Left kidney (tissue), 2 donors: Measurements from ENCODE around the gene FCER2. TPM values are rescaled to one million over a fixed set of nuclear protein-coding genes. Genes with fewer than 3 reads are reported as not detected.
"Not testable (repeated sequence)": the region's sequence is repeated elsewhere in the genome, so short reads cannot be mapped to it uniquely, and the experiment has no call there.

ENCODE experiments used
- DNase-seq: peaks from one replicate; pipeline ENCODE4 v3.0.0-alpha.2; 2013
- polyA plus RNA-seq: library from polyadenylated mRNA; unstranded; fragments of 120-200 nt; gene quantifications from one replicate; pipeline ENCODE4 v1.2.1, GENCODE V29; 2013; ENCODE audit not compliant: insufficient read length

Gene FCER2
- polyA plus RNA-seq, 1 donor = not detected

- DNase-seq = no peak
Observed at GRCh38 chr19:7648265-7649014, 53.5 kb downstream of the FCER2 start.

GRCh38 chr19:7647156-7647555 lies 54.8 kb downstream of the FCER2 start:
- DNase-seq = no peak

- no peak for DNase-seq
Observed at GRCh38 chr19:7646426-7646700, 55.6 kb downstream of the FCER2 start.

GRCh38 chr19:7645656-7646425 lies 56.1 kb downstream of the FCER2 start:
- DNase-seq = no peak

GRCh38 chr19:7645163-7645562 lies 56.8 kb downstream of the FCER2 start:
- no peak for DNase-seq

GRCh38 chr19:7644550-7644877 lies 57.4 kb downstream of the FCER2 start:
- DNase-seq = no peak

GRCh38 chr19:7643629-7644549 lies 58.0 kb downstream of the FCER2 start:
- not testable (repeated sequence) for DNase-seq

GRCh38 chr19:7643031-7643415 lies 58.9 kb downstream of the FCER2 start:
- no peak for DNase-seq

- DNase-seq = no peak
Observed at GRCh38 chr19:7642295-7643030, 59.5 kb downstream of the FCER2 start.

GRCh38 chr19:7641290-7642276 lies 60.3 kb downstream of the FCER2 start:
- DNase-seq = no peak

- DNase-seq = no peak
Observed at GRCh38 chr19:7640803-7641202, 61.1 kb downstream of the FCER2 start.

GRCh38 chr19:7639863-7640348 lies 62.0 kb downstream of the FCER2 start:
- DNase-seq = no peak

- DNase-seq = no peak
Observed at GRCh38 chr19:7638802-7639465, 63.0 kb downstream of the FCER2 start.

Other genes starting within 250 kb of the FCER2 start
- gene PEX11G, start 213.1 kb downstream of the FCER2 start, polyA plus RNA-seq = 4.3 TPM
- 34.6 TPM for gene ZNF358, start 186.0 kb downstream of the FCER2 start, polyA plus RNA-seq
- gene MCOLN1, start 179.5 kb downstream of the FCER2 start, polyA plus RNA-seq = 17.0 TPM
- gene PNPLA6, start 166.4 kb downstream of the FCER2 start, polyA plus RNA-seq = 35.1 TPM
- 18.9 TPM for gene CAMSAP3, start 106.3 kb downstream of the FCER2 start, polyA plus RNA-seq
- gene XAB2, start 72.6 kb downstream of the FCER2 start, polyA plus RNA-seq = 29.4 TPM
- gene PET100, start 72.3 kb downstream of the FCER2 start, polyA plus RNA-seq = 114 TPM
- gene PCP2, start 68.4 kb downstream of the FCER2 start, polyA plus RNA-seq = 0.80 TPM
- gene STXBP2, start 65.0 kb downstream of the FCER2 start, polyA plus RNA-seq = 74.5 TPM
- gene RETN, start 33.1 kb downstream of the FCER2 start, polyA plus RNA-seq = 0.40 TPM
- gene MCEMP1, start 25.0 kb downstream of the FCER2 start, polyA plus RNA-seq = not detected
- 34.1 TPM for gene TRAPPC5, start 21.3 kb downstream of the FCER2 start, polyA plus RNA-seq
- gene CLEC4G, start 30.0 kb upstream of the FCER2 start, polyA plus RNA-seq = not detected
- 1.4 TPM for gene CD209, start 45.4 kb upstream of the FCER2 start, polyA plus RNA-seq
- 1.8 TPM for gene CLEC4M, start 61.1 kb upstream of the FCER2 start, polyA plus RNA-seq
- gene EVI5L, start 128.1 kb upstream of the FCER2 start, polyA plus RNA-seq = 16.5 TPM
- gene PRR36, start 172.3 kb upstream of the FCER2 start, polyA plus RNA-seq = 5.9 TPM
- gene LRRC8E, start 186.4 kb upstream of the FCER2 start, polyA plus RNA-seq = 2.0 TPM
- 26.9 TPM for gene MAP2K7, start 201.7 kb upstream of the FCER2 start, polyA plus RNA-seq
- 0.42 TPM for gene TGFBR3L, start 212.7 kb upstream of the FCER2 start, polyA plus RNA-seq
- 12.6 TPM for gene SNAPC2, start 218.2 kb upstream of the FCER2 start, polyA plus RNA-seq
- 12.6 TPM for gene CTXN1, start 224.0 kb upstream of the FCER2 start, polyA plus RNA-seq
- gene TIMM44, start 241.5 kb upstream of the FCER2 start, polyA plus RNA-seq = 46.7 TPM